ENCODE results near the gene ACTMAP. TPM values are rescaled to one million over a fixed set of nuclear protein-coding genes. Genes with fewer than 3 reads are reported as not detected.

The ACTMAP gene
- total and polyA plus RNA-seq, 2 of the 13 experiments (the other 11 are each of a cell fraction or from before 2014, with no cell fraction given) = 2.2 to 7.9 TPM

DNA sequence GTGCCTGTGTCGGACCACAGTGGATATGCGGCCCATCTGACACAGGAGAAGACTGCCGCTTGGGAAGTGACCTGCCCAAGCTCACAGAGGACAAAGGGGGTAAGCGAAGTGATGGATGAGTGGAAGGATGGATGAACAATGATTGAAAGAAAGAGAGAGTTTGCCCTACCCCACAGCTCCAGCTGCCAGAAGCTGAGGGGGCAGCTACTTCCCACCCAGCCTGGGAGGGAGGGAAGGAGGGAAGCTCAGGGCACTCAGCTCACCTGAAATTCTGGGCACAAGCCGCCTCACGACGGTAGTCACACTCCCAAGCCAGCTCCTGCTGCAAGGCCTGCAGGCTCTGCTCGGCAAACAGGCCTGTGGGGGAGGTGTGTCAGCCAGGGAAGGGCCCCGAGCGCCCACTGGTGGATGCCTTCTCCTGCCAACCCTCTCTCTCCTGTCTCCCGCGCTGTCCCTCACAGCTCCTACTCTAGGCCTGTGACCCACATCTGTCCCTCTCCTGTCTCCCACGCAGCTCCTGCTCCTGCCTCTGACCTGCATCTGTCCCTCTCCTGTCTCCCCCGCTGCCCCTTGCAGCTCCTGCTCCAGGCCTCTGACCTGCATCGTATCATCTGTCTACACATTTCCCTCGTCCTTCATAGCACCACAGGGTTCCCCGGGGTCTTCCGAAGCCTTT is 47.8 kb downstream of the ACTMAP start (continued):
- TF ChIP-seq FOXA3 (CRISPR knock-in tag; IDR thresholded peaks at IDR 0.05) (no peak), ATRX (CRISPR knock-in tag; IDR thresholded peaks at IDR 0.05; ENCODE audit: borderline replicate concordance) (no peak), JUND (CRISPR knock-in tag; IDR thresholded peaks at IDR 0.05) (no peak), MXI1 (IDR thresholded peaks at IDR 0.05; ENCODE audit: borderline replicate concordance, low read depth, low read length) (peak; percentile 26; the same call in 1 of the 3 replicates), FOSL2 (CRISPR knock-in tag; IDR thresholded peaks at IDR 0.05) (no peak), JUN (CRISPR knock-in tag; IDR thresholded peaks at IDR 0.05) (no peak), ETV5 (CRISPR knock-in tag; IDR thresholded peaks at IDR 0.05; ENCODE audit: borderline replicate concordance) (no peak), SIN3A (IDR thresholded peaks at IDR 0.05; ENCODE audit: borderline replicate concordance, low read depth, low read length) (no peak), NFE2L2 (IDR thresholded peaks at IDR 0.05; ENCODE audit: low read length) (no peak), ZNF225 (CRISPR knock-in tag; IDR thresholded peaks at IDR 0.05) (no peak), ERF (CRISPR knock-in tag; IDR thresholded peaks at IDR 0.05) (no peak), ZNF468 (CRISPR knock-in tag; IDR thresholded peaks at IDR 0.05) (no peak), HMG20B (CRISPR knock-in tag; conservative IDR thresholded peaks at IDR 0.05) (no peak), GABPB1 (CRISPR knock-in tag; IDR thresholded peaks at IDR 0.05) (peak; percentile 32; the same call in 1 of the 2 replicates), FOXM1 (CRISPR knock-in tag; IDR thresholded peaks at IDR 0.05) (no peak), SMAD1 (CRISPR knock-in tag; IDR thresholded peaks at IDR 0.05; ENCODE audit: borderline replicate concordance, low read depth) (no peak), KMT2A (CRISPR knock-in tag; IDR thresholded peaks at IDR 0.05) (no peak), ZNF720 (CRISPR knock-in tag; IDR thresholded peaks at IDR 0.05) (no peak), PHF8 (CRISPR knock-in tag; IDR thresholded peaks at IDR 0.05) (peak; percentile 21; the same call in 1 of the 2 replicates)
- TF ChIP-seq, protein P1, sequence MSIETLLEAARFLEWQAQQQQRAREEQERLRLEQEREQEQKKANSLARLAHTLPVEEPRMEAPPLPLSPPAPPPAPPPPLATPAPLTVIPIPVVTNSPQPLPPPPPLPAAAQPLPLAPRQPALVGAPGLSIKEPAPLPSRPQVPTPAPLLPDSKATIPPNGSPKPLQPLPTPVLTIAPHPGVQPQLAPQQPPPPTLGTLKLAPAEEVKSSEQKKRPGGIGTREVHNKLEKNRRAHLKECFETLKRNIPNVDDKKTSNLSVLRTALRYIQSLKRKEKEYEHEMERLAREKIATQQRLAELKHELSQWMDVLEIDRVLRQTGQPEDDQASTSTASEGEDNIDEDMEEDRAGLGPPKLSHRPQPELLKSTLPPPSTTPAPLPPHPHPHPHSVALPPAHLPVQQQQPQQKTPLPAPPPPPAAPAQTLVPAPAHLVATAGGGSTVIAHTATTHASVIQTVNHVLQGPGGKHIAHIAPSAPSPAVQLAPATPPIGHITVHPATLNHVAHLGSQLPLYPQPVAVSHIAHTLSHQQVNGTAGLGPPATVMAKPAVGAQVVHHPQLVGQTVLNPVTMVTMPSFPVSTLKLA (IDR thresholded peaks at IDR 0.05) = no peak
- TF ChIP-seq, protein P2, sequence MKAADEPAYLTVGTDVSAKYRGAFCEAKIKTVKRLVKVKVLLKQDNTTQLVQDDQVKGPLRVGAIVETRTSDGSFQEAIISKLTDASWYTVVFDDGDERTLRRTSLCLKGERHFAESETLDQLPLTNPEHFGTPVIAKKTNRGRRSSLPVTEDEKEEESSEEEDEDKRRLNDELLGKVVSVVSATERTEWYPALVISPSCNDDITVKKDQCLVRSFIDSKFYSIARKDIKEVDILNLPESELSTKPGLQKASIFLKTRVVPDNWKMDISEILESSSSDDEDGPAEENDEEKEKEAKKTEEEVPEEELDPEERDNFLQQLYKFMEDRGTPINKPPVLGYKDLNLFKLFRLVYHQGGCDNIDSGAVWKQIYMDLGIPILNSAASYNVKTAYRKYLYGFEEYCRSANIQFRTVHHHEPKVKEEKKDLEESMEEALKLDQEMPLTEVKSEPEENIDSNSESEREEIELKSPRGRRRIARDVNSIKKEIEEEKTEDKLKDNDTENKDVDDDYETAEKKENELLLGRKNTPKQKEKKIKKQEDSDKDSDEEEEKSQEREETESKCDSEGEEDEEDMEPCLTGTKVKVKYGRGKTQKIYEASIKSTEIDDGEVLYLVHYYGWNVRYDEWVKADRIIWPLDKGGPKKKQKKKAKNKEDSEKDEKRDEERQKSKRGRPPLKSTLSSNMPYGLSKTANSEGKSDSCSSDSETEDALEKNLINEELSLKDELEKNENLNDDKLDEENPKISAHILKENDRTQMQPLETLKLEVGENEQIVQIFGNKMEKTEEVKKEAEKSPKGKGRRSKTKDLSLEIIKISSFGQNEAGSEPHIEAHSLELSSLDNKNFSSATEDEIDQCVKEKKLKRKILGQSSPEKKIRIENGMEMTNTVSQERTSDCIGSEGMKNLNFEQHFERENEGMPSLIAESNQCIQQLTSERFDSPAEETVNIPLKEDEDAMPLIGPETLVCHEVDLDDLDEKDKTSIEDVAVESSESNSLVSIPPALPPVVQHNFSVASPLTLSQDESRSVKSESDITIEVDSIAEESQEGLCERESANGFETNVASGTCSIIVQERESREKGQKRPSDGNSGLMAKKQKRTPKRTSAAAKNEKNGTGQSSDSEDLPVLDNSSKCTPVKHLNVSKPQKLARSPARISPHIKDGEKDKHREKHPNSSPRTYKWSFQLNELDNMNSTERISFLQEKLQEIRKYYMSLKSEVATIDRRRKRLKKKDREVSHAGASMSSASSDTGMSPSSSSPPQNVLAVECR (CRISPR knock-in tag; IDR thresholded peaks at IDR 0.05; ENCODE audit: borderline replicate concordance) = peak; percentile 54; the same call in 1 of the 2 replicates
- TF ChIP-seq, protein P3, sequence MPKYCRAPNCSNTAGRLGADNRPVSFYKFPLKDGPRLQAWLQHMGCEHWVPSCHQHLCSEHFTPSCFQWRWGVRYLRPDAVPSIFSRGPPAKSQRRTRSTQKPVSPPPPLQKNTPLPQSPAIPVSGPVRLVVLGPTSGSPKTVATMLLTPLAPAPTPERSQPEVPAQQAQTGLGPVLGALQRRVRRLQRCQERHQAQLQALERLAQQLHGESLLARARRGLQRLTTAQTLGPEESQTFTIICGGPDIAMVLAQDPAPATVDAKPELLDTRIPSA (CRISPR knock-in tag; IDR thresholded peaks at IDR 0.05; ENCODE audit: borderline replicate concordance) = no peak
- TF ChIP-seq, protein P4, sequence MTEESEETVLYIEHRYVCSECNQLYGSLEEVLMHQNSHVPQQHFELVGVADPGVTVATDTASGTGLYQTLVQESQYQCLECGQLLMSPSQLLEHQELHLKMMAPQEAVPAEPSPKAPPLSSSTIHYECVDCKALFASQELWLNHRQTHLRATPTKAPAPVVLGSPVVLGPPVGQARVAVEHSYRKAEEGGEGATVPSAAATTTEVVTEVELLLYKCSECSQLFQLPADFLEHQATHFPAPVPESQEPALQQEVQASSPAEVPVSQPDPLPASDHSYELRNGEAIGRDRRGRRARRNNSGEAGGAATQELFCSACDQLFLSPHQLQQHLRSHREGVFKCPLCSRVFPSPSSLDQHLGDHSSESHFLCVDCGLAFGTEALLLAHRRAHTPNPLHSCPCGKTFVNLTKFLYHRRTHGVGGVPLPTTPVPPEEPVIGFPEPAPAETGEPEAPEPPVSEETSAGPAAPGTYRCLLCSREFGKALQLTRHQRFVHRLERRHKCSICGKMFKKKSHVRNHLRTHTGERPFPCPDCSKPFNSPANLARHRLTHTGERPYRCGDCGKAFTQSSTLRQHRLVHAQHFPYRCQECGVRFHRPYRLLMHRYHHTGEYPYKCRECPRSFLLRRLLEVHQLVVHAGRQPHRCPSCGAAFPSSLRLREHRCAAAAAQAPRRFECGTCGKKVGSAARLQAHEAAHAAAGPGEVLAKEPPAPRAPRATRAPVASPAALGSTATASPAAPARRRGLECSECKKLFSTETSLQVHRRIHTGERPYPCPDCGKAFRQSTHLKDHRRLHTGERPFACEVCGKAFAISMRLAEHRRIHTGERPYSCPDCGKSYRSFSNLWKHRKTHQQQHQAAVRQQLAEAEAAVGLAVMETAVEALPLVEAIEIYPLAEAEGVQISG (CRISPR knock-in tag; IDR thresholded peaks at IDR 0.05) = no peak
